ENCODE results near the gene C4orf50.

GRCh38 chr4:5877392-5877791 lies 140.8 kb downstream of the C4orf50 start:
- TF ChIP-seq, protein P1, sequence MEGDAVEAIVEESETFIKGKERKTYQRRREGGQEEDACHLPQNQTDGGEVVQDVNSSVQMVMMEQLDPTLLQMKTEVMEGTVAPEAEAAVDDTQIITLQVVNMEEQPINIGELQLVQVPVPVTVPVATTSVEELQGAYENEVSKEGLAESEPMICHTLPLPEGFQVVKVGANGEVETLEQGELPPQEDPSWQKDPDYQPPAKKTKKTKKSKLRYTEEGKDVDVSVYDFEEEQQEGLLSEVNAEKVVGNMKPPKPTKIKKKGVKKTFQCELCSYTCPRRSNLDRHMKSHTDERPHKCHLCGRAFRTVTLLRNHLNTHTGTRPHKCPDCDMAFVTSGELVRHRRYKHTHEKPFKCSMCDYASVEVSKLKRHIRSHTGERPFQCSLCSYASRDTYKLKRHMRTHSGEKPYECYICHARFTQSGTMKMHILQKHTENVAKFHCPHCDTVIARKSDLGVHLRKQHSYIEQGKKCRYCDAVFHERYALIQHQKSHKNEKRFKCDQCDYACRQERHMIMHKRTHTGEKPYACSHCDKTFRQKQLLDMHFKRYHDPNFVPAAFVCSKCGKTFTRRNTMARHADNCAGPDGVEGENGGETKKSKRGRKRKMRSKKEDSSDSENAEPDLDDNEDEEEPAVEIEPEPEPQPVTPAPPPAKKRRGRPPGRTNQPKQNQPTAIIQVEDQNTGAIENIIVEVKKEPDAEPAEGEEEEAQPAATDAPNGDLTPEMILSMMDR (IDR thresholded peaks at IDR 0.05; ENCODE audit: insufficient read depth, low read depth, low read length), result no peak
- TF ChIP-seq EZH2 (IDR thresholded peaks at IDR 0.05; ENCODE audit: insufficient read depth, low read length), result no peak

Data from astrocyte (in vitro differentiated cells and primary cell).